GM10266 (cell line): Measurements from ENCODE around the gene IL17C.

Experiments
- DNase-seq: peaks from one replicate; pipeline ENCODE4 v3.0.0; 2012; ENCODE audit errors: extremely low spot score
- CTCF ChIP-seq: IDR thresholded peaks from 2 replicates; pipeline ENCODE4 v1.5.1; 2012; ENCODE audit warnings: mild to moderate bottlenecking, low read depth; ENCODE audit not compliant: control insufficient read depth, insufficient read depth; ENCODE audit errors: missing control alignments

IL17C gene

DNA sequence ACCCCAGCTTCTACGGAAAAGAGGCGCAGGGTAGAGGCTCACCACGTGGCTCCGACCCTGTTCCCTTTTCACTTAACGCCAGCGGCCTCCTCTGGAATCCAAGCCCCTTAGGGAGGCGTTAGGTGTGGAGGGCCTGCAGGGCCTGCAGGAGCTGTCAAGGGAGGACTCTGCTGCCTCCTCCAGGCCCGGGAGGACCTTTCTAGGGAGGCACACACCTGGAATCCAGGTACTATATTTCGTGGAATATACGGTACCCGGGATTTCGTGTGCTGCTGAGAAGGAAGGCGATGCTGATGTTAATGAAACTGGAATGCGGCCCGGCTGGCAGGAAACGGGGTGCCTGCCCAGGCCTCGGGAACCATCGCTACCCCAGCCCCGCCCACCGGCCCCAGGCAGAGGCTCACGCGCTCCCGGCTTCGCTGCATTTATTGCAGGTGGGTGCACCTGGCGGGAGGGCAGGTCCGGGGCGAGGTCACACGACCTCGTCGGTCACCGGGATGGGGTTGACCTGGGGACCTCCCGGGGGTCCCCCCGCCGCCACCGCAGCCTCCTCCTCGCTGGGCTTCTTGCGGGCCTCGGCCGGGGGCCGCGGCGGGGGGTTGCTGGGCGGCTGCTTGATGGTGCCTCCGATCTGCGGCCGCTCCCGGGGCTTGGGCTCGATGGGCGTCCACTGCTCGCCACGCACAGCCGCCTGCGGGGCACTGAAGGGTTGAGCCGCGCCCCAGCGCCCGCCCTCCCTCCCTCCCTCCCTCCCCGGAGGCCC, 4.7 kb downstream of the IL17C start:
- TF ChIP-seq CTCF, result no peak
- no peak for DNase-seq

GRCh38 chr16:88643644-88643932, 5.2 kb downstream of the IL17C start:
- no peak for DNase-seq
- TF ChIP-seq CTCF, result no peak

GRCh38 chr16:88645455-88645854, 7.1 kb downstream of the IL17C start:
- DNase-seq, result no peak
- no peak for TF ChIP-seq CTCF

GRCh38 chr16:88645941-88646340, 7.6 kb downstream of the IL17C start:
- no peak for DNase-seq
- no peak for TF ChIP-seq CTCF

DNA sequence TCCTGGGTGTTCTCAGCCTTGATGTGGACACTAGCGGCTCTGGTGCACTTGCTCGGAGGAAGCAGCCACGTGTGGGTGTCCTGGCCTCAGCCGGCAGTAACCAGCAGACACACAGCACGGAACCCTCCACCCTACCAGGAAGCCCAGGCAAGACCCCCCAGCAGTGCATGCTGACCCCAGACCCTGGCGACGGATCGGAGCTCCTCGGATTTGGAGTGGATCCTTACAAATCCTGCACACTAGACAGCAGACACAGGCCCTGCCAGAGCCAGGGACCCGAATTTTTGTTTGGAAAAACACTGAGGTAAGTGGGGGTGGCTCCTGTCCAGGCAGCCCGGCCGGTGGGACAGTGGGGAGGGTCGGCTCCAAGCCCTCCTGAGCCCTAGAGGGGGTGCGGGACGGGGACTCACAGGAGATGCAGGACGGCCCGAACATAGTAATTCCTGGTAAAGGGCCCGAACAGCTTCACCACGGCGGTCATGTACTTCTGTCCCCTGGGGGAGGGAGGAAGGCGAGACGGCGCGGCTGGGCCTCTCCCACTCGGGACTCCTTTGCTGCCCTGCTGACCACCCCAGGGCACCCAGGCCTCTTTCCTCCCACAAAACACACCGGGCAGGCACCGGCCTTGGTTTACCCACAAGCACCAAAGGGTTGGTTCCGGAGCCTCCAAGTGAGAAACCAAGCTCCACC, 8.1 kb downstream of the IL17C start:
- TF ChIP-seq CTCF, result no peak
- no peak for DNase-seq

DNA sequence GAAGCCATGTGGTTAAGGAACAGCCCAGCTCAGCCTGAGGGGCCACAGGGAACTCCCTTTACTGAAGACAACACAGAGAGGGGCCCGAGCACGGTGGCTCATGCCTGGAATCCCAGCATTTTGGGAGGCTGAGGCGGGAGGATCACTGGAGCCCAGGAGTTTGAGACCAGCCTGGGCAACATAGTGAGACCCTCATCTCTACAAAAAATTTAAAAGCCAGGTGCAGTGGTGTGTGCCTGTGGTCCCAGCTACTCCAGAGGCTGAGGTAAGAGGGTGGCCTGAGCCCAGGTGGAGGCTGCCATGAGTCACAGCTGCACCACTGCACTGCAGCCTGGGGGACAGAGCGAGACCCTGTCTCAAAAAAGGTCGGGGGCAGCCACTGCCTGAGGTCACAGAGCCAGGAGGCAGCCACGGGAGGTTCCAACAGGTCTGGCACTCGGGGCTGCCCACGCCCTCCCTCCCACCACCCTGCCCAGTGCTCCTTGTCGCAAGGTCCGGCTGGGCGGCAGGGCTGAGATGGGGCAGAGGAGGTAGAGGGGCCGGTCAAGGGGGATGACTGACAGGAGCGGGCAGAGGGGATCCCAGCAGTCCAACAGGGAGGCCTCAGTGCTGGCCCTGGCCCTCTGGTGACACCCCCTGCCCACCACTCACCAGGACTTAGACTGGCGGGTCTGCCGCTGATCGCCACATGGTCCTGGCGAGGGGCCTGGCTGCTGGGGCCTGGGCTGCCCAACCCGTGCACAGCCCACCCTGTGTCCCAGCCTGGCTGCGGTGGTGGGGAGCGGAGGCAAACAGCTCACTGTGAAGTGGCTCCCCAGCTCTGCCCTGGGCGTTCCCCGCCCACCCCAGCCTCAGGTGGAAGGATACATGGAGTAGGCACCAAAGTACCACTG, 9.1 kb downstream of the IL17C start:
- TF ChIP-seq CTCF, result no peak
- no peak for DNase-seq

GRCh38 chr16:88649195-88649923, 11.0 kb downstream of the IL17C start:
- TF ChIP-seq CTCF, result no peak
- DNase-seq, result no peak
